ENCODE data around the gene PXMP2. TPM values are rescaled to one million over a fixed set of nuclear protein-coding genes. Genes with fewer than 3 reads are reported as not detected.
A peak's percentile ranks its signal among the peaks of the same experiment; 100 is the strongest.

PXMP2 gene
- total RNA-seq, 2 donors from 2014 or later = 25.7 to 107 TPM

DNA sequence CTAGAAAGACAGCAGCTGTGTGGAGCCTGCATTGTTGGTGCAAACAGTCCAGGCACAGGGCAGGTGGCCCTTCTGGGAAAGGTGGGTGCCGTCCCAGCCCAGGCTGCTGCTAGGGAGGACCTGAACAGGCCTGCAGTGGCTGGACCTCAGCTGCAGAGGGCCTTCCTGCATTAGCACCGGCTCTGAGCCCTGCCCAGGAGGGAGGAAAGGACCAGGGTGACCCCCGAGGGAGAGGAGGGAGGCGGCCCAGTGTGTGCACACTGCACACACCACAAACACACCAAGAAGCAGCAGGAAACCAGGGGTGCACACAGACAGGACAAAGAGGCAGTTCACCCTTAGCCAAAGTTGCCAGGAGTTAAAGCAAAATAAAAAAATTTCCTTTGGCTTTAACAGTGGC lies 15.3 kb downstream of the PXMP2 start:
- no peak for DNase-seq (ENCODE audit: low spot score)
- TF ChIP-seq, protein P1, sequence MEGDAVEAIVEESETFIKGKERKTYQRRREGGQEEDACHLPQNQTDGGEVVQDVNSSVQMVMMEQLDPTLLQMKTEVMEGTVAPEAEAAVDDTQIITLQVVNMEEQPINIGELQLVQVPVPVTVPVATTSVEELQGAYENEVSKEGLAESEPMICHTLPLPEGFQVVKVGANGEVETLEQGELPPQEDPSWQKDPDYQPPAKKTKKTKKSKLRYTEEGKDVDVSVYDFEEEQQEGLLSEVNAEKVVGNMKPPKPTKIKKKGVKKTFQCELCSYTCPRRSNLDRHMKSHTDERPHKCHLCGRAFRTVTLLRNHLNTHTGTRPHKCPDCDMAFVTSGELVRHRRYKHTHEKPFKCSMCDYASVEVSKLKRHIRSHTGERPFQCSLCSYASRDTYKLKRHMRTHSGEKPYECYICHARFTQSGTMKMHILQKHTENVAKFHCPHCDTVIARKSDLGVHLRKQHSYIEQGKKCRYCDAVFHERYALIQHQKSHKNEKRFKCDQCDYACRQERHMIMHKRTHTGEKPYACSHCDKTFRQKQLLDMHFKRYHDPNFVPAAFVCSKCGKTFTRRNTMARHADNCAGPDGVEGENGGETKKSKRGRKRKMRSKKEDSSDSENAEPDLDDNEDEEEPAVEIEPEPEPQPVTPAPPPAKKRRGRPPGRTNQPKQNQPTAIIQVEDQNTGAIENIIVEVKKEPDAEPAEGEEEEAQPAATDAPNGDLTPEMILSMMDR (IDR thresholded peaks at IDR 0.05) = no peak
- TF ChIP-seq POLR2A (IDR thresholded peaks at IDR 0.05) (no peak), POLR2AphosphoS5 (IDR thresholded peaks at IDR 0.05) (no peak)
- intact Hi-C loops (cut with DNase I) = no loop called here
- 65% methylated on average over 4 of the region's 4 CpGs for WGBS
- H3K27me3 ChIP-seq (replicated peaks; ENCODE audit: insufficient read depth) = no peaks in the 10 kb centered on the region
- H3K9me3 ChIP-seq = no peaks in the 10 kb centered on the region
- no peak overlapping the region for H3K4me3 ChIP-seq
- no peaks in the 10 kb centered on the region for H3K36me3 ChIP-seq
- H3K27ac ChIP-seq = no peak overlapping the region
- H3K4me1 ChIP-seq (replicated peaks) = no peaks in the 10 kb centered on the region

GRCh38 chr12:132703641-132704040 lies 16.3 kb downstream of the PXMP2 start:
- intact Hi-C loops (cut with DNase I) = no loop called here

GRCh38 chr12:132707241-132707640 lies 19.9 kb downstream of the PXMP2 start:
- WGBS = 94% methylated on average over 6 of the region's 6 CpGs
- no peak for TF ChIP-seq POLR2A (IDR thresholded peaks at IDR 0.05)
- TF ChIP-seq, protein P1 (IDR thresholded peaks at IDR 0.05) = no peak
- TF ChIP-seq POLR2AphosphoS5 (IDR thresholded peaks at IDR 0.05) = no peak
- Histone ChIP-seq H3K27ac (no peak overlapping the region), H3K9me3 (no peaks in the 10 kb centered on the region), H3K4me3 (no peak overlapping the region), H3K27me3 (replicated peaks; ENCODE audit: insufficient read depth) (no peaks in the 10 kb centered on the region), H3K4me1 (replicated peaks) (peaks cover 4% of the 10 kb centered on the region), H3K36me3 (no peaks in the 10 kb centered on the region)
- no peak for DNase-seq (ENCODE audit: low spot score)
- intact Hi-C loops (cut with DNase I) = no loop called here

More at GRCh38 chr12:132703641-132704040, 16.3 kb downstream of the PXMP2 start:
- no peaks in the 10 kb centered on the region for H3K4me1 ChIP-seq (replicated peaks)
- no peaks in the 10 kb centered on the region for H3K9me3 ChIP-seq
- 89% methylated on average over 9 of the region's 9 CpGs for WGBS
- no peak for TF ChIP-seq POLR2A (IDR thresholded peaks at IDR 0.05)
- TF ChIP-seq, protein P1 (IDR thresholded peaks at IDR 0.05) = no peak
- no peak for TF ChIP-seq POLR2AphosphoS5 (IDR thresholded peaks at IDR 0.05)
- no peak for DNase-seq (ENCODE audit: low spot score)
- no peaks in the 10 kb centered on the region for H3K27me3 ChIP-seq (replicated peaks; ENCODE audit: insufficient read depth)
- no peak overlapping the region for H3K4me3 ChIP-seq
- H3K36me3 ChIP-seq = no peaks in the 10 kb centered on the region
- no peak overlapping the region for H3K27ac ChIP-seq

GRCh38 chr12:132708150-132708549 lies 20.8 kb downstream of the PXMP2 start:
- 83% methylated on average over 2 of the region's 2 CpGs for WGBS
- DNase-seq (ENCODE audit: low spot score) = no peak

GRCh38 chr12:132710043-132710404 lies 22.6 kb downstream of the PXMP2 start:
- Histone ChIP-seq H3K27me3 (replicated peaks; ENCODE audit: insufficient read depth) (no peaks in the 10 kb centered on the region), H3K4me1 (replicated peaks) (peaks cover 4% of the 10 kb centered on the region), H3K4me3 (peak overlapping the region; percentile 70 to 88), H3K9me3 (no peaks in the 10 kb centered on the region), H3K27ac (peak overlapping the region; percentile 84 to 86), H3K36me3 (no peaks in the 10 kb centered on the region)
- WGBS = 2% methylated on average over 17 of the region's 26 CpGs
- intact Hi-C loops (cut with DNase I) = no loop called here
- DNase-seq (ENCODE audit: low spot score) = no peak
- TF ChIP-seq, protein P1 (IDR thresholded peaks at IDR 0.05) = no peak
- TF ChIP-seq POLR2A (IDR thresholded peaks at IDR 0.05) (no peak), POLR2AphosphoS5 (IDR thresholded peaks at IDR 0.05) (no peak)

More at GRCh38 chr12:132708150-132708549, 20.8 kb downstream of the PXMP2 start:
- H3K27ac ChIP-seq = no peak overlapping the region
- H3K9me3 ChIP-seq = no peaks in the 10 kb centered on the region
- TF ChIP-seq POLR2A (IDR thresholded peaks at IDR 0.05) = no peak
- TF ChIP-seq, protein P1 (IDR thresholded peaks at IDR 0.05) = no peak
- no peak for TF ChIP-seq POLR2AphosphoS5 (IDR thresholded peaks at IDR 0.05)
- H3K27me3 ChIP-seq (replicated peaks; ENCODE audit: insufficient read depth) = no peaks in the 10 kb centered on the region
- H3K36me3 ChIP-seq = no peaks in the 10 kb centered on the region
- intact Hi-C loops (cut with DNase I) = no loop called here
- H3K4me3 ChIP-seq = no peak overlapping the region
- H3K4me1 ChIP-seq (replicated peaks) = peaks cover 4% of the 10 kb centered on the region
